ENCODE measurements around the gene PLP2. TPM values are rescaled to one million over a fixed set of nuclear protein-coding genes. Genes with fewer than 3 reads are reported as not detected.

The PLP2 gene
- total and polyA plus RNA-seq, 2 of the 13 experiments (the other 11 are each of a cell fraction or from before 2014, with no cell fraction given) = 0.40 to 3.6 TPM

GRCh38 chrX:49199906-49200771, 28.4 kb downstream of the PLP2 start, which contains the start of gene SYP (continued):
- no peak for TF ChIP-seq SOX13 (IDR thresholded peaks at IDR 0.05)
- TF ChIP-seq SOX13 (CRISPR knock-in tag; conservative IDR thresholded peaks at IDR 0.05 in 1 of 2, IDR thresholded peaks at IDR 0.05 in 1 of 2) = 0 out of 4 replicates have a peak, but pooled peaks of 1 of the 2 experiments have one; percentile 28
- peak; percentile 77; the same call in 1 of the 2 replicates for TF ChIP-seq YEATS4 (CRISPR knock-in tag; IDR thresholded peaks at IDR 0.05; ENCODE audit: borderline replicate concordance)
- TF ChIP-seq HOXA5 (CRISPR knock-in tag; IDR thresholded peaks at IDR 0.05) = peak; percentile 90
- TF ChIP-seq MAFG (CRISPR knock-in tag; IDR thresholded peaks at IDR 0.05) = no peak
- TF ChIP-seq DMAP1 (CRISPR knock-in tag; IDR thresholded peaks at IDR 0.05) = peak; percentile 21; the same call in 1 of the 2 replicates
- no peak for TF ChIP-seq ZNF7 (CRISPR knock-in tag; IDR thresholded peaks at IDR 0.05)
- TF ChIP-seq SIN3A (IDR thresholded peaks at IDR 0.05; ENCODE audit: borderline replicate concordance, low read depth, low read length) = peak; percentile 93
- peak in 1 of 2 experiments; percentile 32; a peak in 1 of 4 replicates for TF ChIP-seq ATF4 (CRISPR knock-in tag; IDR thresholded peaks at IDR 0.05)
- TF ChIP-seq KLF6 (CRISPR knock-in tag; IDR thresholded peaks at IDR 0.05) = peak; percentile 91; the same call in 1 of the 2 replicates
- peak; percentile 79 for TF ChIP-seq THAP11 (CRISPR knock-in tag; IDR thresholded peaks at IDR 0.05)
- TF ChIP-seq ZNF556 (CRISPR knock-in tag; IDR thresholded peaks at IDR 0.05; ENCODE audit: borderline replicate concordance) = peak; percentile 78; the same call in 1 of the 2 replicates
- TF ChIP-seq HNRNPK (IDR thresholded peaks at IDR 0.05; ENCODE audit: low read depth, low read length, poor library complexity, severe bottlenecking) = peak; percentile 79
- TF ChIP-seq KDM3A (CRISPR knock-in tag; IDR thresholded peaks at IDR 0.05; ENCODE audit: low read depth) = peak; percentile 34; the same call in 1 of the 2 replicates
- peak; percentile 72 for TF ChIP-seq ZFY (CRISPR knock-in tag; IDR thresholded peaks at IDR 0.05)
- TF ChIP-seq ZNF264 (CRISPR knock-in tag; IDR thresholded peaks at IDR 0.05) = peak; percentile 44; the same call in 1 of the 2 replicates
- peak; percentile 96 for TF ChIP-seq HES4 (CRISPR knock-in tag; IDR thresholded peaks at IDR 0.05; ENCODE audit: borderline replicate concordance)
- TF ChIP-seq ZSCAN25 (CRISPR knock-in tag; IDR thresholded peaks at IDR 0.05) = peak; percentile 71; the same call in 1 of the 2 replicates
- no peak for TF ChIP-seq PITX1 (CRISPR knock-in tag; IDR thresholded peaks at IDR 0.05)
- 0 out of 2 replicates have a peak, but pooled peaks have one; percentile 25 for TF ChIP-seq MIXL1 (CRISPR knock-in tag; IDR thresholded peaks at IDR 0.05)
- 0 out of 2 replicates have a peak, but pooled peaks have one; percentile 36 for TF ChIP-seq ATF3 (CRISPR knock-in tag; IDR thresholded peaks at IDR 0.05)
- TF ChIP-seq KDM2A (CRISPR knock-in tag; IDR thresholded peaks at IDR 0.05; ENCODE audit: borderline replicate concordance, low read depth) = peak; percentile 87
- TF ChIP-seq ZNF607 (CRISPR knock-in tag; IDR thresholded peaks at IDR 0.05; ENCODE audit: borderline replicate concordance) = peak; percentile 91; the same call in 1 of the 2 replicates
- TF ChIP-seq ZNF720 (CRISPR knock-in tag; IDR thresholded peaks at IDR 0.05) = no peak
- peak; percentile 51; the same call in 1 of the 2 replicates for TF ChIP-seq BRD4 (CRISPR knock-in tag; IDR thresholded peaks at IDR 0.05)
- TF ChIP-seq, protein P1, sequence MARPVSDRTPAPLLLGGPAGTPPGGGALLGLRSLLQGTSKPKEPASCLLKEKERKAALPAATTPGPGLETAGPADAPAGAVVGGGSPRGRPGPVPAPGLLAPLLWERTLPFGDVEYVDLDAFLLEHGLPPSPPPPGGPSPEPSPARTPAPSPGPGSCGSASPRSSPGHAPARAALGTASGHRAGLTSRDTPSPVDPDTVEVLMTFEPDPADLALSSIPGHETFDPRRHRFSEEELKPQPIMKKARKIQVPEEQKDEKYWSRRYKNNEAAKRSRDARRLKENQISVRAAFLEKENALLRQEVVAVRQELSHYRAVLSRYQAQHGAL (CRISPR knock-in tag; IDR thresholded peaks at IDR 0.05; ENCODE audit: not compliant biosample characterization) = no peak
- peak; percentile 65; the same call in 1 of the 2 replicates for TF ChIP-seq ZNF274 (CRISPR knock-in tag; IDR thresholded peaks at IDR 0.05)
- 0 out of 2 replicates have a peak, but pooled peaks have one; percentile 52 for TF ChIP-seq SMAD1 (CRISPR knock-in tag; IDR thresholded peaks at IDR 0.05; ENCODE audit: borderline replicate concordance, low read depth)
- TF ChIP-seq GATAD1 (CRISPR knock-in tag; IDR thresholded peaks at IDR 0.05) = peak; percentile 60; the same call in 1 of the 2 replicates
- no peak for TF ChIP-seq TOE1 (CRISPR knock-in tag; IDR thresholded peaks at IDR 0.05)
